Prostate gland (tissue), 2 donors: Measurements from ENCODE around the gene TMEM107. TPM values are rescaled to one million over a fixed set of nuclear protein-coding genes. Genes with fewer than 3 reads are reported as not detected.

Source experiments
- DNase-seq: peaks from one replicate; pipeline ENCODE4 v3.0.0-alpha.2; 2019; ENCODE audit warnings: low spot score
- H3K27ac ChIP-seq, 2 donors: fragments of 200-600 bp; sonication (generic); 2 replicates each; pipeline ENCODE4 v1.5.1; 2017 to 2019
- H3K27me3 ChIP-seq: fragments of 200-600 bp; sonication (generic); replicated peaks from 2 replicates; pipeline ENCODE4 v1.5.1; 2019; ENCODE audit not compliant: insufficient read depth
- H3K36me3 ChIP-seq, 2 donors: fragments of 200-600 bp; sonication (generic); 1 replicate in 1 of 2; 2 replicates in 1 of 2; pipeline versions ENCODE4 v1.5.1 to v1.8.1; 2017 to 2019
- H3K4me1 ChIP-seq: fragments of 200-600 bp; sonication (generic); replicated peaks from 2 replicates; pipeline ENCODE4 v1.5.1; 2019
- H3K4me3 ChIP-seq, 2 donors: fragments of 200-600 bp; sonication (generic); 2 replicates each; pipeline ENCODE4 v1.5.1; 2017 to 2019
- H3K9me3 ChIP-seq: fragments of 200-600 bp; sonication (generic); 2 replicates; pipeline ENCODE4 v1.5.1; 2017
- CTCF ChIP-seq, 4 experiments: fragments of 200-600 bp in 2 of 4; fragments of 450-650 bp in 2 of 4; sonication (generic) in 2 of 4; IDR thresholded peaks; 1 replicate in 3 of 4; 2 replicates in 1 of 4; pipeline ENCODE4 v1.5.1; 2016 to 2019; ENCODE audit warnings: antibody characterized with exemption in 4 of 4, mild to moderate bottlenecking in 2 of 4, moderate library complexity in 2 of 4
- POLR2A ChIP-seq: fragments of 450-650 bp; IDR thresholded peaks from one replicate; pipeline ENCODE4 v1.6.1; 2016; ENCODE audit warnings: antibody characterized with exemption, mild to moderate bottlenecking
- POLR2AphosphoS5 ChIP-seq: sonication (generic); formaldehyde crosslinking; IDR thresholded peaks from one replicate; pipeline ENCODE4 v1.6.1; 2017; ENCODE audit warnings: antibody characterized with exemption
- WGBS: methylation state at CpG from one replicate; pipeline ENCODE4 v1.1.5; 2018; 5-methylcytosine and 5-hydroxymethylcytosine counted together
- intact Hi-C: fragments of 100-400 bp; cut with DNase I; formaldehyde crosslinking; loops from one replicate; pipeline ENCODE4 v1.14.2; 2022
- total RNA-seq, 2 donors: library from RNA; depleted of rRNA; stranded (reverse); fragments of >200 nt; gene quantifications; one replicate each; pipeline ENCODE4 v1.1.0, GENCODE V29; 2016

The TMEM107 gene
- total RNA-seq, 2 donors from 2014 or later: 8.6 to 13.9 TPM

DNA sequence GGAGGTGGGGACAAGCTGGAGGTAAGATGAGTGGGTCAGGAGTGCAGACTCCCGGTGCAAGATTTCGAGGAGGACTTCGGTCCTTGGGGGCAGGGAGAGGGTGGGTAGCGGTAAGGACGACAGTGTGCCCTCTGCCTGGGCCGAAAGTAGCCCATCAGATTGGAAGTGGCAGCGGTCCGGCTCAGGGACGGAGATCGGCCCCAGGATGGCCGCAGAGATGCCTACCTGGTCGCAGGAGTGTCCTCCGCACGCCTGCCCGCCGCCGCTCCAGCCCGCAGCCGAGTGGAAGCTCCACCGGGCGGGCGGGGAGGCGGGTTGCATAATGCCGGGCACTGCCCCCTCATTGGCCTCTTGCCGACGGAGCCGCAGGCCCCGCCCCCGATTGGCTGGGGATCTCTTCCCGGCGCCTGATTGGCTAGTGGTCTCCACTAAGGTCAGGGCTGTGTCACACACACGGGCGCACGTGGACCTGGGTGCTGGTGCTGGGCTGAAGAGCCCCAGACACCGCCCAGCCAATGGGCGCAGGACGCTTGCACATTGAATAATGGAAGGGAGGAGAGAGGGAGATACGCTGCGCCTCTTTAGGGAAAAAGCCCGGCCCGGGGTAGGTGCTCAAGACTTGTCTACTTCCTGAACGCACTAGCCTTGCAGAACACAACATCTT is 23.9 kb downstream of the TMEM107 start, which contains the start of gene PER1:
Gene PER1, minus strand, starts transcription at position 293 of the 664 bp plus-strand sequence. CDS start 1,698 bp downstream, outside the sequence.
- DNase-seq: peak; percentile 95
- peak within 1 kb of the TSS; percentile 100 for H3K27ac ChIP-seq
- TF ChIP-seq POLR2A (peak; percentile 96), CTCF (IDR thresholded peaks at IDR 0.05) (peak in 1 of 4 experiments; percentile 19), POLR2AphosphoS5 (peak; percentile 98)
- H3K36me3 ChIP-seq: peaks cover 26 to 35% of the 10 kb centered on the region in 2 donors
- WGBS: 2% methylated on average over 38 of the region's 42 CpGs
- peaks cover 17% of the 10 kb centered on the region for H3K4me1 ChIP-seq
- no peaks in the 10 kb centered on the region for H3K27me3 ChIP-seq
- intact Hi-C loops: loop anchor here (10.0 kb wide), 1 partner anchor 307 kb away; no protein-coding TSS in a partner anchor
- H3K9me3 ChIP-seq: no peaks in the 10 kb centered on the region
- H3K4me3 ChIP-seq: peak within 1 kb of the TSS; percentile 51 to 95

DNA sequence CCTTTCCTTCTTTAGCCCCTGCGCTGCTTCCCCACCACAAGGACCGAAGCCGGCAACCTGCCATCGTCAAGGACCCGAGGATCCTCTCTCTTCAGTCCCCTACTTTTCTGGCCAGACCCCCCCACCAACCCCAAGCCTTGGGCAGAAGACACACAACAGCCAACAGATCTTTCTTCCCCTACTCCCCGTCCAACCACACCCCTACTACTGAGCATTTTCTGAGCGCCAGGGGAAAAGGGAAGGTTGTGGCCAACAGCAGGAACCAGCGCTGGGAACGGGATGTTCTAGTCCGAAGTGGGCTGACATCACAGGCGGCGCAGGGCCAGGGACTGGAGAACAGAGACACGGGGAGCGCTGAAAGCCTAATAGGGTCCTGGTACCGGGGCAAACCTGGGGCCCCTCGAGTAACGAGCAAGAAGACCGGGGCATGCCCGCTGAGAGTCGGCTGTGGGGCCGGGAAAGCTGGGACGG is 24.5 kb downstream of the TMEM107 start:
- H3K27me3 ChIP-seq: no peaks in the 10 kb centered on the region
- H3K9me3 ChIP-seq: no peaks in the 10 kb centered on the region
- H3K4me1 ChIP-seq: peaks cover 17% of the 10 kb centered on the region
- H3K27ac ChIP-seq: peak overlapping the region; percentile 100
- H3K36me3 ChIP-seq: peaks cover 32 to 41% of the 10 kb centered on the region in 2 donors
- peak overlapping the region; percentile 51 to 95 for H3K4me3 ChIP-seq
- peak; percentile 83 for DNase-seq
- intact Hi-C loops: loop anchor here (10.0 kb wide), 1 partner anchor 307 kb away; no protein-coding TSS in a partner anchor
- TF ChIP-seq CTCF (IDR thresholded peaks at IDR 0.05) (no peak), POLR2AphosphoS5 (peak; percentile 51)
- 4% methylated on average over 22 of the region's 22 CpGs for WGBS

GRCh38 chr17:8151120-8151640 is 25.0 kb downstream of the TMEM107 start:
- H3K27ac ChIP-seq: peak overlapping the region; percentile 100
- WGBS: 15% methylated on average over 38 of the region's 38 CpGs
- TF ChIP-seq CTCF (IDR thresholded peaks at IDR 0.05): peak in 1 of 4 experiments; percentile 33
- TF ChIP-seq POLR2AphosphoS5: peak; percentile 97
- peak; percentile 55 for TF ChIP-seq POLR2A
- H3K9me3 ChIP-seq: no peaks in the 10 kb centered on the region
- H3K27me3 ChIP-seq: no peaks in the 10 kb centered on the region
- peaks cover 17% of the 10 kb centered on the region for H3K4me1 ChIP-seq
- intact Hi-C loops: loop anchor here (10.0 kb wide), 1 partner anchor 306 kb away; no protein-coding TSS in a partner anchor
- peak; percentile 77 for DNase-seq
- H3K4me3 ChIP-seq: peak overlapping the region; percentile 51 to 95
- H3K36me3 ChIP-seq: peaks cover 37 to 46% of the 10 kb centered on the region in 2 donors

- Histone ChIP-seq H3K4me1 (peaks cover 17% of the 10 kb centered on the region), H3K9me3 (no peaks in the 10 kb centered on the region), H3K27me3 (no peaks in the 10 kb centered on the region), H3K27ac (peak overlapping the region; percentile 100), H3K4me3 (peak overlapping the region; percentile 51 to 95), H3K36me3 (peaks cover 44 to 53% of the 10 kb centered on the region in 2 donors)
- intact Hi-C loops: loop anchor here (10.0 kb wide), 1 partner anchor 306 kb away; no protein-coding TSS in a partner anchor
- TF ChIP-seq POLR2AphosphoS5 (no peak), POLR2A (no peak), CTCF (IDR thresholded peaks at IDR 0.05) (no peak)
- DNase-seq: no peak
- WGBS: 81% methylated on average over 15 of the region's 18 CpGs
Observed at GRCh38 chr17:8150194-8151119, 25.7 kb downstream of the TMEM107 start.
